ENCODE measurements around the gene LIME1. TPM values are rescaled to one million over a fixed set of nuclear protein-coding genes. Genes with fewer than 3 reads are reported as not detected.

LIME1 gene
- total RNA-seq, 1 donor from 2014 or later, result 16.6 TPM

GRCh38 chr20:63740627-63741353, 4.3 kb downstream of the LIME1 start:
- no peak for TF ChIP-seq CTCF (IDR thresholded peaks at IDR 0.05; ENCODE audit: partially characterized antibody, unreplicated experiment)
- Mint-ChIP-seq H3K27me3 (ENCODE audit: unreplicated experiment) (peaks cover 11% of the 10 kb centered on the region), H3K4me1 (ENCODE audit: low read depth, unreplicated experiment) (peaks cover 7% of the 10 kb centered on the region), H3K4me3 (ENCODE audit: unreplicated experiment) (no peak overlapping the region), H3K27ac (ENCODE audit: unreplicated experiment) (no peak overlapping the region), H3K9me3 (ENCODE audit: unreplicated experiment) (peaks cover 10% of the 10 kb centered on the region), H3K36me3 (ENCODE audit: unreplicated experiment) (no peaks in the 10 kb centered on the region)
- peak; percentile 77 for DNase-seq

- Mint-ChIP-seq H3K27ac (ENCODE audit: unreplicated experiment) (no peak overlapping the region), H3K36me3 (ENCODE audit: unreplicated experiment) (no peaks in the 10 kb centered on the region), H3K4me3 (ENCODE audit: unreplicated experiment) (no peak overlapping the region), H3K4me1 (ENCODE audit: low read depth, unreplicated experiment) (peaks cover 2% of the 10 kb centered on the region), H3K27me3 (ENCODE audit: unreplicated experiment) (peaks cover 9% of the 10 kb centered on the region), H3K9me3 (ENCODE audit: unreplicated experiment) (peaks cover 11% of the 10 kb centered on the region)
- no peak for DNase-seq
- TF ChIP-seq CTCF (IDR thresholded peaks at IDR 0.05; ENCODE audit: partially characterized antibody, unreplicated experiment), result no peak
Measured at GRCh38 chr20:63741354-63741675, 4.9 kb downstream of the LIME1 start.

- H3K36me3 Mint-ChIP-seq (ENCODE audit: unreplicated experiment), result no peaks in the 10 kb centered on the region
- H3K4me3 Mint-ChIP-seq (ENCODE audit: unreplicated experiment), result no peak overlapping the region
- peaks cover 8% of the 10 kb centered on the region for H3K27me3 Mint-ChIP-seq (ENCODE audit: unreplicated experiment)
- no peak for DNase-seq
- H3K27ac Mint-ChIP-seq (ENCODE audit: unreplicated experiment), result no peak overlapping the region
- no peak for TF ChIP-seq CTCF (IDR thresholded peaks at IDR 0.05; ENCODE audit: partially characterized antibody, unreplicated experiment)
- H3K9me3 Mint-ChIP-seq (ENCODE audit: unreplicated experiment), result peaks cover 9% of the 10 kb centered on the region
- H3K4me1 Mint-ChIP-seq (ENCODE audit: low read depth, unreplicated experiment), result peaks cover 2% of the 10 kb centered on the region
Measured at GRCh38 chr20:63741676-63742380, 5.4 kb downstream of the LIME1 start.

- H3K4me1 Mint-ChIP-seq (ENCODE audit: low read depth, unreplicated experiment), result peaks cover 2% of the 10 kb centered on the region
- H3K27me3 Mint-ChIP-seq (ENCODE audit: unreplicated experiment), result peaks cover 8% of the 10 kb centered on the region
- DNase-seq, result peak; percentile 27
- H3K9me3 Mint-ChIP-seq (ENCODE audit: unreplicated experiment), result peaks cover 9% of the 10 kb centered on the region
- no peaks in the 10 kb centered on the region for H3K36me3 Mint-ChIP-seq (ENCODE audit: unreplicated experiment)
- H3K4me3 Mint-ChIP-seq (ENCODE audit: unreplicated experiment), result no peak overlapping the region
- H3K27ac Mint-ChIP-seq (ENCODE audit: unreplicated experiment), result no peak overlapping the region
- no peak for TF ChIP-seq CTCF (IDR thresholded peaks at IDR 0.05; ENCODE audit: partially characterized antibody, unreplicated experiment)
Measured at GRCh38 chr20:63742381-63743024, 6.0 kb downstream of the LIME1 start.
